Activated CD8-positive, alpha-beta memory T cell treated with anti-CD3 and anti-CD28 coated beads, Interleukin-2, amount 50 U/mL, for 1 hour (primary cell): Measurements from ENCODE around the gene SATL1.
"Not testable (repeated sequence)": the region's sequence is repeated elsewhere in the genome, so short reads cannot be mapped to it uniquely, and the experiment has no call there.

Source experiments
- DNase-seq: peaks from one replicate; pipeline ENCODE4 v3.0.0-alpha.2; 2020; ENCODE audit errors: extremely low read depth

The SATL1 gene

DNA sequence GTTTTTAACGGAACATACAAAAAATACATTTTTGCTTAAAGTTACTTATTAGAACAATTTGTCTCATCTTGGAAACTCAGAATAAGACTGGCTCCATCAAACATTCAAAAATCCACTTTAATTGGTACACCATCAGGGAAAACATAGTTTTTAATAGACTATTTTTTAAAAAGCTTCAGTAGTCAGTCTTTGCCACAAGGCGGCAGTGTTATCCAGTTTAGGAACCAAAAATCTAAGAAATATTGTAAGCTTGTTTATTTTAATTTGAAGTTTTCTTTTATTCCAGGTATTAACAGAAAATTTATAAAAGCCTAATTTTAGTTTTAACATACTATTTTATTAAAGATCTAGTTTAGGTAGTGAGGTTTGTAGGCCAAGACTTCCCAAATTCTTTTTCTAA lies 132.2 kb downstream of the SATL1 start:
- DNase-seq = no peak

DNA sequence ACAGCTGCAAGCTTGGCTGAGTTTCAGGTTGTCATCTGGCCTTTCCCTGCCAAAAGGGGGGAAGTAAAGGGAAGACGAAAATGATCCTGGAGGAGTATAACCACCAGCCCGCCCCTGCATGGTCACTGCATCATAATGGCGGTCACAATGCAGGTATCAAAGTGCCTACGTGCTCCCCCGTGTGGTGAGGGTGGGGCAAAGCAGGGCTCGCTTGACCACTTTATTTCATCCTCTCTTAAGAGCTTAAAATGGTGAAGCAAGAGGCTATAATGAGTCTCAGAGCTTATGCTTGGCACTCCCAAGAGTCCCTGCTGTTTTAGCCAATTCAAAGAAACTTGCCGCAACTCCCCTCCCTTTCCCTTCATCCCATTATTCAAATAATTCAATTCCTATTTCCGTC lies 134.3 kb downstream of the SATL1 start:
- no peak for DNase-seq

GRCh38 chrX:85108165-85108564 lies 135.4 kb downstream of the SATL1 start:
- no peak for DNase-seq

GRCh38 chrX:85107407-85107806 lies 136.2 kb downstream of the SATL1 start:
- DNase-seq = no peak

- DNase-seq = no peak
Measured at GRCh38 chrX:85089321-85089840, 154.2 kb downstream of the SATL1 start.

DNA sequence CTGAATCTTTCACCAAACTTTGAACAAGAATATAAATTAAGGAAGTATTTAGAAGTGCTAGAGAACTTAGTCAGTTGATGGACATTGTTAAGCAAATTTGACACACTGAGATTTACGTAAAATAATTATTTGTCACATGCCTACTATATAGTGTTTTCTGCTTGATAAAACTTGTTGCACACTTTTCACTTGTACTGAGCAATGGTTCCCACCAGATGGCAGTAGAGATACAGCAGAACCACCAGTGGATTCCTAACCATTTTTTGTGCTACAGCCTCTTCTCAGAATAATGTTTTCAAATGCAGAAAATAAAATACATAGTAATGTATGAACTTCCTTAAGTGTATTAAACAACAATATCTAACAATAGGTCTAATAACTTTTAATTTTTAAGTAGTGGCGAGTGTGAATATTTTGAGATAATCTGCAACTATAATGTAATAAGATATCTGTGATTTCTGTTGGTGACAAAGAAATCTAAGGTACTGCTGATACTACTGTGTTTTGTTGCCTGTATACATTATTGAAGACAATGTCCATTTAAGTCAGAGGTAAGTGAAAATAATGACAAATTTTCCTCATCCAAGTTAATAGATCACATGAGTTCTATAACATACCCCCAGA lies 158.7 kb downstream of the SATL1 start:
- no peak for DNase-seq

GRCh38 chrX:85077247-85077646 lies 166.3 kb downstream of the SATL1 start:
- DNase-seq = not testable (repeated sequence)

- DNase-seq = no peak
Measured at GRCh38 chrX:85065512-85066198, 177.9 kb downstream of the SATL1 start.

DNA sequence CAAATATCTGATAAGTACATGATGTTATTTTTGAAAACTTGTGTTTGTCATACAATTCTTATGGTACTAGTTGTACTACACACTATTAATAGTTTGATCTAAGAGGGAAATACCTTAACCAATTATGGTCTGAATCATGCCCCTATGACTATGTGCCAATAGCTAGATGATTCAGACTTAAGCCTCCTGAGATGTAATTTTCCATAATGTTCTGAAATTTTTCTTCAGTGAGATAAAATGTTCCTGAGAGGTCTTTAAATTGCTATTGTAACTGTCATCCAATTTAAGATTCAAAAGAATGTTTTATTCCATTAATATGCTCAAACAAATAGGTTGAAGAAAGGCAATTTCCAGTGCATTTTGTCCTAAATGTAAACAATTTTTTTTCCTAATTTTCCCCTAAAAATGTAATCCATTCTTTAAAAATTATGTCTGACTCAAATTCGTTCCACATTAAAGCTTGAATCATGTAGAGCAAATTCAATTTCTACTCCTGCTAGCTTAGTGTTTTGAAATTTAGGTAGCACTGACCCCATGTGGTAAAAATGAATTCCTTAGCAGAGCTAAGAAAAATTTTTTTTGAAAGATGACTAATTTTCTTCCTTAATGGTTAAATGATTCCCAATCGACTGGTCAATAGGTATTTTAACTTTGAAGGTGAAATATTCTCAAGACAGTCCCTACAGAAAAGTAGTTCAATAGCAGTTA lies 190.8 kb downstream of the SATL1 start:
- DNase-seq = no peak

DNA sequence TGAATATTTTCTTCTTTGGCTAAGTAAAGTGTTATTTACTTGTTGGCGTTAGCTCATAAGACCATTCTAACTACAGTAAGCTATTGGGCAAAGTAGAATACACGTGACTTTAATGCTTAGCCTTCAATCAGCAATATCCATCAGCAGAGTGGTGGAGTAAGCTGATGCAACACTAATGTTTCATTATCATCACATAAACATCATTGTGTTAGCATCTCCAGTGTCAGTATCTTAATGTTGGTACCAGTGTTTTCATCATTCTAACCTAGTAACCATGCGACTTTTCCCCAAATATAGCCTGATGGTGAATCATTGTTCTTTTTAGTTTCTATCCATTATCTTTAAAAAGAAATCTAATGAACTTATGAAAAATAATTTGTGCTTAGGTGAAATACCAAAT lies 191.4 kb downstream of the SATL1 start:
- DNase-seq = no peak

DNA sequence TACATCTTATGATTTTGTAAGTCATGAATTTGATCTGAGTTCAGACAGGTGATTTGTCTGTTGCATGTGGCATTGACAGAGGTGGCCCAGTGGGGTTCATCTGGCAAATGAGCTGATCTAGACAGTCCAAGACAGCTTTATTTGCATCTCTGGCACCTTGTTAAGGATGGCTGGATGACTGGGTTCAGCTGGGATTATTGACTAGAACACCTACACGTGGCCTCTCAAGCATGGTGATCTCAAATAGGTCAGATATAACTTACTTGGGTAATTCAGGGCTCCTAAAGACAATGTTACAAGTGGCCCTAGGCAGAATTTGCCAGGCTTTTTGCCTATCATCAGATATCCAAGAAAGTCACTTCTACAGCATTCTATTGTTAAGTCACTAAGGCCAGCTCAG lies 192.0 kb downstream of the SATL1 start:
- no peak for DNase-seq
